HCEC 1CT (cell line): ENCODE measurements around the gene BTF3.
"Not testable (repeated sequence)": the region's sequence is repeated elsewhere in the genome, so short reads cannot be mapped to it uniquely, and the experiment has no call there.

Experiments used
- DNase-seq: peaks from one replicate; pipeline ENCODE4 v3.0.0-alpha.2; 2017

Gene BTF3

DNA sequence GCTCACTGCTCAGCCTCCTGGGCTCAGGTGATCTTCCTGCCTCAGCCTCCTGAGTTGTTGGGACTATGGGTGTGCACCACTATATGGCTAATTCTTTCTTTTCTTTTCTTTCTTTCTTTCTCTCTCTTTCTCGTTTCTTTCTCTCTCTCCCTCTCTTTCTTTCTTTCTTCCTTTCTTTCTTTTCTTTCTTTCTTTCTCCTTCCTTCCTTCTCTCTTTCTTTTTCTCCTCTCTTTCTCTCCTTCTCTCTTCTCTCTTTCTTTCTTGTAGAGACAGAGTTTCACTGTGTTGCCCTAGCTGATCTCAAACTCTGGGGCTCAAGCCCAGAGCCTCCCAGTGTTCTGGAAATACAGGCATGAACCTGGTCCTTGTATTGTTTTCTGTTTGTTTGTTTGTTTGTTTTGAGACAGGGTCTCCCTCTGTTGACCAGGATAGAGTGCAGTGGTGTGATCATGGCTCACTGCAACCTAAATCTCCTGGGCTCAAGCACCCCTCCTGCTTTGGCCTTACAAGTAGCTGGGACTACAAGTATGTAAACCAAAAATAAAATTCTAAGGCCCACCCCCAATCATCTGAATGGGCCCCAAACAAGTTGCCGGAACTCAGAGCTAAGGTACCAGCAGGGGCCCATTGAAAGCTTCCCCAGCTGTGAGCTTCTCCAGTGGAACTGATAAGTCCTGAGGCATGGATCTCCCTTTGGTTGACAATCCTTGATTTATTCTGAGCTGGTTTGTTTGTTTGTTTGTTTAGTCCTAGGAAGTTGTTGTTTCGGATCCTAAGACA, 11.9 kb upstream of the BTF3 start:
- DNase-seq: no peak

DNA sequence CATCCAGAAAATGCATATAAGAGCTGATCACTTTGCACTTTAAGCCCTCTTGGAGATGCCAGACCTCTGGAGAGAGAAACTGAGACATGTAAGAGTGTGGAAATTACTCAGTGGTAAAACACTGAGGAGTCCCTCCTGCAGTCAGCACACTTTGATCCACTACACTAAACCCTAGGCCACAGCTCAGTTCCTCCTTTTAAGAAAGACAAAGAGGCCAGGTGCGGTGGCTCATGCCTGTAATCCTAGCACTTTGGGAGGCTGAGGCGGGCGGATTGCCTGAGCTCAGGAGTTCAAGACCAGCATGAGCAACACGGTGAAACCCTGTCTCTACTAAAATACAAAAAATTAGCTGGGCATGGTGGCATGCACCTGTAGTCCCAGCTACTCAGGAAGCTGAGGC, 11.0 kb upstream of the BTF3 start:
- not testable (repeated sequence) for DNase-seq

GRCh38 chr5:73487815-73488214, 10.4 kb upstream of the BTF3 start:
- DNase-seq: no peak

DNA sequence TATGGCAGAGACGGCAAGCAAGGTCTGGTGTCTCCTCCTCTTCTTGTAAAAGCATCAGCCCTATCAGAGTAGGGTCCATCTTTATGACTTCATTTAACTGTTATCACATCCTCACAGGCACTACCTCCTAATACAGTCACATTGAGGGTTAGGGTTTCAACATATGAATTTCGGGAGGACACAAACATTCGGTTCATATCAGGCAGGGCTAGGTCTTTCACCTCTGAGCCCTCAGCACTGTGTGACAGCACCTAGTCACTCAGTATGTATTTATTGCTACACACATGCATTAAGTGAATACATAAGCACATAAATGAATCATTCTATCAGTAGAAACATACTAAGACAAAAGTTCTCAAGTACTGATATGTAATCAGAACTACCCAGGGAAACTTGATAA, 9.4 kb upstream of the BTF3 start:
- DNase-seq: no peak

- no peak for DNase-seq
Observed at GRCh38 chr5:73490088-73490487, 8.2 kb upstream of the BTF3 start.

DNA sequence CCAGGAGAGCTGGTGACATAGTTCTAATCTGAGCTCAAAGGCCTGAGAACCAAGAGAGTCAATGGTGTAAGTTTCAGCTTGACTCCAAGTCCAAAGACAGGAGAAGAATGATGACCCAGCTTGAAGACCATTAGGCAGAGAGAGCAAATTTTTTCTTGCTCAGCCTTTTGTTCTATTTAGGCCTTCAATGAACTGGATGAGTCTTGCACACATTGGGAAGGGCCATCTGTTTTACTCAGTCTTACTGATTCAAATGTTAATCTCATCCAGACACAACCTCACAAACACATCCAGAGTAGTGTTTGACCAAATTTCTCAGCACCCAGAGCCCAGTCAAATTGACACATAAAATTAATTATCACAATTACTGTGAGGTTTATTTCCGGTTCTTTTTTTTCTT, 7.1 kb upstream of the BTF3 start:
- DNase-seq: no peak

- DNase-seq: no peak
Observed at GRCh38 chr5:73493421-73493820, 4.8 kb upstream of the BTF3 start.

DNA sequence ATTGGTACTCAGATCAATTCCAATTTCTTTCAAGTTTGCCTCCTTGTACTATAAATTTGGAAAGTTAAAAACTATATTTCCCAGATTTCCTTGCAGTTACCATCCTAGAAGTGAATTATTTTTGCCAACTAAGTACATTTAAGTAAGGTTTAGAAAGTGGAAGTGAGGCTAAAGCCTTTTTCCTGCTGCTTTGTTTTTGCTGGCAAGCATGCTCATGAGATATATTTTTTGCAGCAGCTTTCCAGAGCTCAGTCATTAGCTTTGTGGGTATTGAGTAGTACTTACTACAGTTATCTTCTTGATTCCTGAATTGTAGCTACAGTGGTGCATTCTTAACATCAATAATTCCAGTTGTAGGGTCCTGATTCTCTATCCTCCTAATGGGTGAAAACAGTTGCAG, 3.5 kb upstream of the BTF3 start:
- no peak for DNase-seq

DNA sequence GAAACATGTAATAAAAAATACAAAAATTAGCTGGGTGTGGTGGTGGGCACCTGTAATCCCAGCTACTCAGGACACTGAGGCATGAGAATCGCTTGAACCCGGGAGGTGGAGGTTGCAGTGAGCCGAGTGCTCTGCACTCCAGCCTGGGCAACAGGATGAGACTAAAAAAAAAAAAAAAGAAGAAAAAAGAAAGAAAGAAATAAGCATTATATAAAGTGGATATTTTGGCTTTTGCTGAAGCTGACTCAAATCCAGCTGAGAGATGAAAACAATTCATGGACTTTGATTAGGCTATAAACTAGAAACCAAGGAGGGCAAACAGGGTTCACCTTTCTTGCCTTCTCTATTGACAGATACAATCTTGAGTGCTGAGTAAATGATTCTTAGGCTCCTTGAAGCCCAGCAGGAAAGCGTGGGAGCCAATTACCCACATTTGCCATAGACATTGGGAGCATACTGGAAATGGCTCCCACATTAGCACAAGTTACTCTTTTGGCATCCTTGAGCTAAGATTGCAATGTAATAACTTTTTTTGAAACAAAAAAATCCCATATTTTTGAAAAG, 2.4 kb upstream of the BTF3 start:
- no peak for DNase-seq

DNA sequence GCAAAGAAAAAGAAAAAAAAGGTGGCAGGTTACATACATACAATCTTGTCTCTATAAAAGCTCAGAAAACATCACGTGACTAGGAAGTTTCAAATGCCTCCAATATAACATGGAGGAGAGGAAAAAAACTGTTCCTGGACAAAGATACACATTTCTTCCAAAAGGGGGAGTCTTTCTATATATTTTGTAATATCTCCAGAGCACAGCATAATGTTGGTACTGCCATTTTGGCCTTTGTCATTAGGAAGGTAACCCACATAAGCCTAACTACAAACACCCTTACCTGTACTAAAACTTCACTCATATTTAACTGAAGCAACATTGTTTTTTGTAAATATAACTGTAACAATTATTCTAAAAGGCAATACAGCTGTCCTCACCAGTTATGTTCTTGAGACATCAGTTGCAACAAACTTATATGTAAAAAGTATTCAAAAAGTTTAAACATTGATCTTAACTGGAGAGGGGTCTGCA, 1.2 kb upstream of the BTF3 start:
- DNase-seq: peak; percentile 73

DNA sequence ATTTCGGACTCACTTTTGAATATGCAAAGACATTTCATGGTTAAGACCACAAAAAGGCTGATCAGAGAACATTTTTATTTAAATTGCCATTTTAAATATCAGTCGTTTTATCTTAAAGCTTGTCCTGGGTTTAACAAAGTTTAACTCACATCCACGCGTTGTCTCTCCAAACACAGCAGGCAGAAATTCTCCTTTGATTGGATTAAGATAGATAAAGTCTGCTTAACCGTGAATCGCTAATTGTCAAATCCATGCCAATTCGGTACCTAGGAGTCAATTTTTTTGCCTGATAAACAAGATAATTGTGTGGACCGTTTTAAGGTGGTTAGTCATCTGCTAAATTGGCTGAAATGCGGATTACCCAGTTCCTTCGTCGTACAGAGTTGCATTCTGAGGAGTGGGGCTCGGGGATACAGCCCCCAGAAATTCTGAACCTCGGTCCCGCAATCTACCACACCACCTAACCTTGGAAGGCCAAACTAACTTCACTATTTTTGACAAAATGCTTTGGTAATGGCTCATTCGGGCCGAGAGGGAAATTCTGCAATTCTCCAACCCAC, 665 bp upstream of the BTF3 start:
- DNase-seq: no peak

DNA sequence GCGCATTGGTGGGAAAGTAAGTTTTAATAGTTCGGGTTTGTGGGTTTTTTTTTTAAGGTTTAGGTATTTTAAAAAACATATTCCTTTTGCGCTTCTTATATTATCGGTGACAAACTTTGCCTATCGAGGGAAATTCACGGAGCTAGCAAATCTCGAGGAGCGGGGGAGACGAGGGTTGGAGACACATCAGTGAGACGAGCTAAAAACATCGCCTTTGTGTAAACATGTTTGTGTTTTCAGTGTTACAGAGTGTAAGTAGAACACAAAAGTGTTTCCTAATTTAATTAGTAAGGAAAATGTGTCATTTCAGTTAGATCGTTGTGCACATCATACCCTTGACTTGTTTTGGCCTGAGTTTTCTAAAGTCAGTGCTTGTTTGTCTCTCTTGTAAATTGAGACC, 945 bp downstream of the BTF3 start:
- no peak for DNase-seq

GRCh38 chr5:73499756-73500155, 1.5 kb downstream of the BTF3 start:
- DNase-seq: no peak

GRCh38 chr5:73501406-73501805, 3.2 kb downstream of the BTF3 start:
- DNase-seq: no peak

DNA sequence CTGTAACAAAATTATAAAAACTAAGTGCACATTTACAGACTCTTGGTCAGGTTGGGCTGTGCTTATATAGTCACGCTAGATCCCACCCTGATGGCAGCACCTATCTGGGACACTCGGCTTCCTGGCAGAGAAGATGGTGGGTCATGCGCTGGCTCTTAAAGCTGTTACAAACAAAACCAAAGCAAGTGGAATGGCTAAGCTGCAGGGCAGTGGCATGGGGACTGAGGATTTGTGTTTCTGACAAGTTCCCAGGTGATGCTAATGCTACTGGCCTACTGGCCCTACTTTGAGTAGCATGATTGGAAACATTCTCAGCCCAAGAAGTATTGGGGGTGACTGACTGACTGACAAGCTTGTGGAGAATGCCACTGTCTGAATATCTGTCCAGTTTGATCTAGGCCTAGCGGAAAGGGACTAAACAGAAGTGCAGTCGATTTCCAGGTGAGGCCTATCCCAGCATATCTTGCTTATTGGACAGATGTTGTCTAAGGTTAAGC, 8.3 kb downstream of the BTF3 start:
- DNase-seq: no peak

DNA sequence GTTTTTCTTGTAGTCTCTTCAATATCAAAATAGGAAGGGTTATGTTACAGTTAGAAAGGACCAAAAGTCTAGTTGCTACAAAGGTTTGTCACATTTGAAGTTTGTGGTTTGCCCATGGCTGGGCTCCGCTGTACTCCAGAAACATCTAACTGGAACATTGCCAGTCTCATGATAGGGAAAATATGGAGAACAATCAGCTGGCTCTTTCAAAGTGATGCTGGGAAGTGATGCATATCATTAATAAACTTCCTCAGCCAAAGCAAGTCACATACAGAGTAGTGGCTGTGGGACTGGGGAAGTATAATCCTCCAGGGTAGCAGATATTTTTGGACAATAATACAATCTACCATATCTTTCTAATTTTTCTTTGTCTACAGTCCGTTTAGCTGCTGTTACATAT, 8.8 kb downstream of the BTF3 start:
- DNase-seq: no peak

GRCh38 chr5:73508521-73508920, 10.3 kb downstream of the BTF3 start:
- DNase-seq: not testable (repeated sequence)

DNA sequence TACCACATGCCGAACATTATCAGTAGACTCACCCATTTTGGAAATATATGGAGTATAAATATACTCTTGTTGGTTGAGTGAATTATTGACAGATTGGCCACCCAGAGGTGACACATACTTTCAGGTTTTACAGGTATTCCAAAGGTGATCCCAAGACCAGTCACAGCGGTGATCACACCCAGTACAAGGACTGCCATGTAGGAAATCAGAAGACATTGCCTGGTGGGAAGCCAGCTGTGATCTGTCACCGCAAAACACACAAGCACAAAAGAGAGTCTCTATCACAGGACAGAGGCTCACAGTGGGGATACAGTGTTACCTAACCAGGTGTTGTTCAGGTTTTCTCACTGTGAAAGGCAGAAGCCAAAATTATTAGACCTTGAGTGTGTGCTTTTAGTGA, 15.8 kb downstream of the BTF3 start:
- DNase-seq: no peak

DNA sequence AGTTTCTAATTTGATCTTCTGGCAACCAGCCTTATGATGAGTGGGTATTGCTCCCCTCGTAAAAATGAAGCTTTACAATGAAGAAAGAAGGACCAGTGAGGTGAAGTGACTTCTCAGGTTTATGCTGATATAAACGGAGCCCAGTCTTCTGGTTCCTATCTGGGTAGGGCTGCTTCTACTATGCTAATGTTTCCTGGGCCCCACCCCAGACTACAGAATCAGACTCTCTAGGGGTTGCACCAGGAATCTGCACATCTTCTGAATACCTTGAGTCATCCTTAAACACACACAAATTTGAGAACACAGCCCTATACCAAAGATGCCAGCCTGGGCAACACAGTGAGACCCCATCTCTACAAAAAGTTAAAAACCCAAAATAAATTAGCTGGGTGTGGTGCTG, 16.2 kb downstream of the BTF3 start:
- DNase-seq: no peak

DNA sequence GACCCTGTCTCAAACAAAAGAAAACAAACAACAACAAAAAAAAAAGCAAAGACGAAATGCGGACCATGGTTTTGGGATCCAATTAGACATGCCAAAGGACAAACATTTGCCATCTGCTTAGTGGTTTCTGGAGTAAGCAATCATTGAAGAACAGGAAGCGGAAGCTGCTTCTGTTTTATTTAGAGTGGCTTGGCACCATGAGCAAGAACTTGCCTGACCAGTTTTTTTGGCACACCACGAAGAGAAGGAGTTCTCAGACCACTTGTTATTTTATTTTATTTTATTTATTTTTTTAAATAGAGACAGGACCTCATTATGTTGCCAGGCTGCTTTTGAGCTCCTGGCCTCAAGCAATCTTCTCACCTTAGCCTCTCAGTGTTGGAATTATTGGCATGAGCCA, 17.0 kb downstream of the BTF3 start:
- DNase-seq: no peak

GRCh38 chr5:73519531-73520283, 21.5 kb downstream of the BTF3 start:
- peak; percentile 77 for DNase-seq

DNA sequence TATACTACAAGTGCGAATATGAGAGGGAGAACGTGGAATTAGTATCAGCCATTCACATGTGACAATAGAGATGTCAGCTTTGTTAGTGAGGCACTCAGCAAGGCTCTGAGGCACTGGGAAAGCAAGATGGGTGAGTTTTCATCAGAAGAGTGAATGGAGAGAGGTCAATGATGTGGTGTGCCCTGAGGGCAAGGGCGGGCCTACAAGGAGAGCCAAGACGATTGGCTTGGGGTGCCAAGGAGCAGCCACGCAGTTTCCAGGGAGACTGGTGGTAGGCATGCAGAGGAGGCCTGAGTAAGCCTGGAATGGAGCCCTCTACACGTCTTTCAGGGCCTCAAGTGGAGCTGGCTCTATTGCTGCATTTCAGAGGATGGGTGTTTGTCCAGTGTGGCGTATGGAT, 24.7 kb downstream of the BTF3 start:
- no peak for DNase-seq

GRCh38 chr5:73523861-73524260, 25.6 kb downstream of the BTF3 start:
- DNase-seq: peak; percentile 24
